NCI-H526 treated with DMSO at 0.1 percent for 48 hours (cell line): ENCODE data around the gene CRACR2B.

Experiments
- DNase-seq: peaks from one replicate; lab custom pipeline; 2025; lab: John Stamatoyannopoulos, UW

CRACR2B gene

GRCh38 chr11:827897-828192 lies at the start of gene CRACR2B:
Gene CRACR2B, plus strand, starts transcription at chr11:827919. Its CDS starts 689 bp downstream, at chr11:828608.
- no peak for DNase-seq

GRCh38 chr11:778976-779954 lies 48.5 kb upstream of the CRACR2B start:
- no peak for DNase-seq

GRCh38 chr11:779955-780532 lies 47.7 kb upstream of the CRACR2B start:
- no peak for DNase-seq

- DNase-seq: no peak
Observed at GRCh38 chr11:782264-783174, 45.2 kb upstream of the CRACR2B start.

GRCh38 chr11:783581-784015 lies 44.1 kb upstream of the CRACR2B start:
- DNase-seq: peak; percentile 91

- no peak for DNase-seq
Observed at GRCh38 chr11:786235-787083, 41.3 kb upstream of the CRACR2B start.

GRCh38 chr11:787084-787675 lies 40.5 kb upstream of the CRACR2B start:
- DNase-seq: no peak

- DNase-seq: no peak
Observed at GRCh38 chr11:788009-788640, 39.6 kb upstream of the CRACR2B start.

GRCh38 chr11:788953-789940 lies 38.5 kb upstream of the CRACR2B start:
- DNase-seq: no peak

GRCh38 chr11:789943-790342 lies 37.8 kb upstream of the CRACR2B start, which contains the start of gene CEND1:
Gene CEND1, minus strand, starts transcription at chr11:790090. Its CDS starts 1,514 bp downstream, at chr11:788576.
- no peak for DNase-seq

GRCh38 chr11:790721-791564 lies 36.8 kb upstream of the CRACR2B start:
- DNase-seq: no peak

GRCh38 chr11:791658-792534 lies 35.8 kb upstream of the CRACR2B start:
- no peak for DNase-seq

GRCh38 chr11:792535-792821 lies 35.2 kb upstream of the CRACR2B start:
- DNase-seq: no peak

GRCh38 chr11:792873-793272 lies 34.8 kb upstream of the CRACR2B start:
- peak; percentile 30 for DNase-seq

- DNase-seq: no peak
Observed at GRCh38 chr11:793556-793955, 34.2 kb upstream of the CRACR2B start.

GRCh38 chr11:794013-794765 lies 33.5 kb upstream of the CRACR2B start:
- no peak for DNase-seq
